Pons (tissue), 1 donor: ENCODE results near the gene ANGEL1.
A peak's percentile ranks its signal among the peaks of the same experiment; 100 is the strongest.

Source experiments
- DNase-seq: peaks from one replicate; pipeline ENCODE4 v3.0.0-alpha.2; 2016; ENCODE audit warnings: low spot score

The ANGEL1 gene

GRCh38 chr14:76779221-76780057 is 33.2 kb downstream of the ANGEL1 start:
- no peak for DNase-seq

GRCh38 chr14:76778546-76779215 is 34.0 kb downstream of the ANGEL1 start:
- no peak for DNase-seq

GRCh38 chr14:76777721-76778120 is 35.0 kb downstream of the ANGEL1 start:
- DNase-seq: no peak

GRCh38 chr14:76776428-76777251 is 36.0 kb downstream of the ANGEL1 start:
- DNase-seq: no peak

- DNase-seq: no peak
These were observed 36.8 kb downstream of the ANGEL1 start for GRCh38 chr14:76775695-76776427.

- no peak for DNase-seq
These were observed 37.6 kb downstream of the ANGEL1 start for GRCh38 chr14:76774821-76775694.

- no peak for DNase-seq
These were observed 38.5 kb downstream of the ANGEL1 start for GRCh38 chr14:76773956-76774820.

- peak; percentile 71 for DNase-seq
These were observed 39.3 kb downstream of the ANGEL1 start for GRCh38 chr14:76773188-76773885.

GRCh38 chr14:76772300-76773187 is 40.1 kb downstream of the ANGEL1 start:
- peak; percentile 74 for DNase-seq

- no peak for DNase-seq
These were observed 41.2 kb downstream of the ANGEL1 start for GRCh38 chr14:76771437-76771980.

GRCh38 chr14:76770521-76771436 is 41.9 kb downstream of the ANGEL1 start:
- no peak for DNase-seq

GRCh38 chr14:76769636-76770292 is 42.9 kb downstream of the ANGEL1 start:
- DNase-seq: no peak

GRCh38 chr14:76768671-76769500 is 43.8 kb downstream of the ANGEL1 start:
- DNase-seq: no peak

GRCh38 chr14:76767681-76768656 is 44.7 kb downstream of the ANGEL1 start:
- peak; percentile 84 for DNase-seq
